Activated CD4-positive, alpha-beta T cell treated with anti-CD3 and anti-CD28 coated beads for 1 hour (primary cell): ENCODE results near the gene USP17L25.
"Not testable (repeated sequence)": the region's sequence is repeated elsewhere in the genome, so short reads cannot be mapped to it uniquely, and the experiment has no call there.

Source experiments
- DNase-seq: peaks from one replicate; pipeline ENCODE4 v3.0.0-alpha.2; 2020

The USP17L25 gene

DNA sequence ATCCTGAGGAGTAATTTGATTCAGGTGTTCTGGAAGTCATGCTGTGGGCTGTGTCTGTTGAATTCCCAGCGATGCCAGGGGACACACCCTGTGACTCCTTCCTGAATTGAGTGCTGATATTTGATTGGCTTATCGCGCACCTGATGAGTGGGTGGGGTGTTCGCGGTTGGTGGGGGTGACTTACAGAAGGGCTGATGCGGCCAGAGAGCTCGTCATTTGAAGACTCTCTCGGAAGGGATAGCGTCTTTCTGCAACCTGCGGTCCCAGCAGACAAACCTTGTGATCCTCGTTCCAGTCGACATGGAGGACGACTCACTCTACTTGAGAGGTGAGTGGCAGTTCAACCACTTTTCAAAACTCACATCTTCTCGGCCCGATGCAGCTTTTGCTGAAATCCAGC lies at the start of gene USP17L25:
Gene USP17L25, plus strand, starts transcription at position 301 of the 400 bp plus-strand sequence. Its CDS starts 0 bp downstream, at position 301.
- not testable (repeated sequence) for DNase-seq

DNA sequence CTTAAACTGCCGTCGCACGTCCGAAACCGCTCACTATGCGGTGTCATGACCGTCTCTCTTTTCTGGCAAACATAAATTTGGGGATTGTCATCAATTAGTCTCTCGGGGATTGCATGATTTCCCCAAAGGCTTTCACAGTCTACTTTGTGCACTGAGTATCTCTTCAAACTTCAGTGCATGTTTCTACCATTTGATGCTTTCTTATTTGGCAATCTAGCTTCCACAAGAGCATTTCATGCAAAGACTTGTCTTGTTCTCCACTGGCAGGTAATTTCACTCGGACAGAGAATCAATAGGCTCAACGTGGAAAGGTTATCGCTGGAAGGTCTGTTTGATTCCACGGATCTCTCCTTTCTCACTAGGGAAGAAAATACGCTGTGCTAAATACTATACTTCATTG lies 5.5 kb upstream of the USP17L25 start:
- not testable (repeated sequence) for DNase-seq

DNA sequence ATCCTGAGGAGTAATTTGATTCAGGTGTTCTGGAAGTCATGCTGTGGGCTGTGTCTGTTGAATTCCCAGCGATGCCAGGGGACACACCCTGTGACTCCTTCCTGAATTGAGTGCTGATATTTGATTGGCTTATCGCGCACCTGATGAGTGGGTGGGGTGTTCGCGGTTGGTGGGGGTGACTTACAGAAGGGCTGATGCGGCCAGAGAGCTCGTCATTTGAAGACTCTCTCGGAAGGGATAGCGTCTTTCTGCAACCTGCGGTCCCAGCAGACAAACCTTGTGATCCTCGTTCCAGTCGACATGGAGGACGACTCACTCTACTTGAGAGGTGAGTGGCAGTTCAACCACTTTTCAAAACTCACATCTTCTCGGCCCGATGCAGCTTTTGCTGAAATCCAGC lies 4.8 kb upstream of the USP17L25 start, which contains the start of gene USP17L24:
Gene USP17L24, plus strand, starts transcription at position 301 of the 400 bp plus-strand sequence. Its CDS starts 0 bp downstream, at position 301.
- not testable (repeated sequence) for DNase-seq

- DNase-seq = not testable (repeated sequence)
These were observed 4.6 kb downstream of the USP17L25 start, which contains the start of gene USP17L26 for GRCh38 chr4:9334358-9334757. Gene USP17L26, plus strand, starts transcription at chr4:9334658. Its CDS starts 0 bp downstream, at chr4:9334658.

GRCh38 chr4:9339103-9339502 lies 9.4 kb downstream of the USP17L25 start, which contains the start of gene USP17L5:
Gene USP17L5, plus strand, starts transcription at chr4:9339403. Its CDS starts 0 bp downstream, at chr4:9339403.
- DNase-seq = not testable (repeated sequence)

DNA sequence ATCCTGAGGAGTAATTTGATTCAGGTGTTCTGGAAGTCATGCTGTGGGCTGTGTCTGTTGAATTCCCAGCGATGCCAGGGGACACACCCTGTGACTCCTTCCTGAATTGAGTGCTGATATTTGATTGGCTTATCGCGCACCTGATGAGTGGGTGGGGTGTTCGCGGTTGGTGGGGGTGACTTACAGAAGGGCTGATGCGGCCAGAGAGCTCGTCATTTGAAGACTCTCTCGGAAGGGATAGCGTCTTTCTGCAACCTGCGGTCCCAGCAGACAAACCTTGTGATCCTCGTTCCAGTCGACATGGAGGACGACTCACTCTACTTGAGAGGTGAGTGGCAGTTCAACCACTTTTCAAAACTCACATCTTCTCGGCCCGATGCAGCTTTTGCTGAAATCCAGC lies 14.1 kb downstream of the USP17L25 start, which contains the start of gene USP17L27:
Gene USP17L27, plus strand, starts transcription at position 301 of the 400 bp plus-strand sequence. Its CDS starts 0 bp downstream, at position 301.
- not testable (repeated sequence) for DNase-seq

DNA sequence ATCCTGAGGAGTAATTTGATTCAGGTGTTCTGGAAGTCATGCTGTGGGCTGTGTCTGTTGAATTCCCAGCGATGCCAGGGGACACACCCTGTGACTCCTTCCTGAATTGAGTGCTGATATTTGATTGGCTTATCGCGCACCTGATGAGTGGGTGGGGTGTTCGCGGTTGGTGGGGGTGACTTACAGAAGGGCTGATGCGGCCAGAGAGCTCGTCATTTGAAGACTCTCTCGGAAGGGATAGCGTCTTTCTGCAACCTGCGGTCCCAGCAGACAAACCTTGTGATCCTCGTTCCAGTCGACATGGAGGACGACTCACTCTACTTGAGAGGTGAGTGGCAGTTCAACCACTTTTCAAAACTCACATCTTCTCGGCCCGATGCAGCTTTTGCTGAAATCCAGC lies 18.9 kb downstream of the USP17L25 start, which contains the start of gene USP17L28:
Gene USP17L28, plus strand, starts transcription at position 301 of the 400 bp plus-strand sequence. Its CDS starts 0 bp downstream, at position 301.
- not testable (repeated sequence) for DNase-seq

GRCh38 chr4:9350866-9351265 lies 21.2 kb downstream of the USP17L25 start:
- DNase-seq = not testable (repeated sequence)

- DNase-seq = not testable (repeated sequence)
These were observed 23.6 kb downstream of the USP17L25 start, which contains the start of gene USP17L29 for GRCh38 chr4:9353338-9353737. Gene USP17L29, plus strand, starts transcription at chr4:9353638. Its CDS starts 0 bp downstream, at chr4:9353638.

DNA sequence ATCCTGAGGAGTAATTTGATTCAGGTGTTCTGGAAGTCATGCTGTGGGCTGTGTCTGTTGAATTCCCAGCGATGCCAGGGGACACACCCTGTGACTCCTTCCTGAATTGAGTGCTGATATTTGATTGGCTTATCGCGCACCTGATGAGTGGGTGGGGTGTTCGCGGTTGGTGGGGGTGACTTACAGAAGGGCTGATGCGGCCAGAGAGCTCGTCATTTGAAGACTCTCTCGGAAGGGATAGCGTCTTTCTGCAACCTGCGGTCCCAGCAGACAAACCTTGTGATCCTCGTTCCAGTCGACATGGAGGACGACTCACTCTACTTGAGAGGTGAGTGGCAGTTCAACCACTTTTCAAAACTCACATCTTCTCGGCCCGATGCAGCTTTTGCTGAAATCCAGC lies 33.1 kb downstream of the USP17L25 start, which contains the start of gene USP17L30:
Gene USP17L30, plus strand, starts transcription at position 301 of the 400 bp plus-strand sequence. Its CDS starts 0 bp downstream, at position 301.
- not testable (repeated sequence) for DNase-seq

- DNase-seq = not testable (repeated sequence)
These were observed 50.2 kb downstream of the USP17L25 start for GRCh38 chr4:9379881-9380280.
